Measurements from ENCODE around the gene CABLES1. TPM values are rescaled to one million over a fixed set of nuclear protein-coding genes. Genes with fewer than 3 reads are reported as not detected.

CABLES1 gene
- total RNA-seq, 2 donors from 2014 or later, result 9.9 to 16.7 TPM

DNA sequence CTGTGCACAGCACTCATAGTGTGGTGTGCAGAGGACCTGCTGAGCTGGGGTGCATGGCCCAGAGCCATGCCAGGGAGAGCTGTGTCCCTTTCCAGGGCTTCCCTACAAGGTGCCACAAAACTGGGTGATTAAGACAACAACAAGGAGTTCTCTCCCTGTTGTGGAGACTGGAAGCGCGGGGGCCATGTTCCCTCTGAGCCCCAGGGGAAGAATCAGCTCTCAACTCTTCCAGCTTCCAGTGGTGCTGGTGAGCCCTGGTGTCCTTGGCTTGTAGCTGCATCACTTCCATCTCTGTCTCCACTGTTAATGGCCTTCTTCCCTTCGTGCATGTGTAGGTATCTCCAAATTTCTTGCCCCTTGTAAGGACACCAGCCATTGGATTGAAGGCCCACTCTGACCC, 73.3 kb downstream of the CABLES1 start:
- H3K36me3 ChIP-seq (ENCODE audit: control insufficient read depth, insufficient read depth, low read length), result no peaks in the 10 kb centered on the region
- H3K27me3 ChIP-seq (ENCODE audit: control insufficient read depth, insufficient read depth, low read length, poor library complexity, severe bottlenecking), result no peaks in the 10 kb centered on the region
- H3K4me3 ChIP-seq (ENCODE audit: low read length), result no peak overlapping the region
- H3K4me3 Mint-ChIP-seq, result no peak overlapping the region
- H3K27ac ChIP-seq (ENCODE audit: low read depth, low read length), result no peak overlapping the region
- H3K9me3 Mint-ChIP-seq, result peaks cover 6% of the 10 kb centered on the region
- no peak for TF ChIP-seq CTCF (conservative IDR thresholded peaks at IDR 0.05)
- no peak overlapping the region for H3K27ac Mint-ChIP-seq
- DNase-seq, result no peak
- peaks cover 9% of the 10 kb centered on the region for H3K9me3 ChIP-seq (ENCODE audit: control insufficient read depth, low read length)
- 95 to 100% methylated on average over 3 of the region's 3 CpGs for WGBS, 2 experiments (ENCODE audit: insufficient coverage in 1 of 2, insufficient read length in 1 of 2)
- no peaks in the 10 kb centered on the region for H3K27me3 Mint-ChIP-seq (ENCODE audit: insufficient read depth)
- H3K4me1 Mint-ChIP-seq, result no peaks in the 10 kb centered on the region
- no peak overlapping the region for H3K9ac ChIP-seq (ENCODE audit: extremely low read depth, low read length, poor library complexity, severe bottlenecking)
- H3K36me3 Mint-ChIP-seq (ENCODE audit: low read depth), result peaks cover 50% of the 10 kb centered on the region
- no peaks in the 10 kb centered on the region for H3K4me1 ChIP-seq (ENCODE audit: control insufficient read depth, insufficient read depth, low read length)

- Mint-ChIP-seq H3K4me3 (no peak overlapping the region), H3K27ac (no peak overlapping the region), H3K9me3 (peaks cover 6% of the 10 kb centered on the region), H3K36me3 (ENCODE audit: low read depth) (peaks cover 50% of the 10 kb centered on the region), H3K4me1 (no peaks in the 10 kb centered on the region), H3K27me3 (ENCODE audit: insufficient read depth) (no peaks in the 10 kb centered on the region)
- Histone ChIP-seq H3K4me3 (ENCODE audit: low read length) (no peak overlapping the region), H3K27me3 (ENCODE audit: control insufficient read depth, insufficient read depth, low read length, poor library complexity, severe bottlenecking) (no peaks in the 10 kb centered on the region), H3K27ac (ENCODE audit: low read depth, low read length) (no peak overlapping the region), H3K9me3 (ENCODE audit: control insufficient read depth, low read length) (peaks cover 9% of the 10 kb centered on the region), H3K9ac (ENCODE audit: extremely low read depth, low read length, poor library complexity, severe bottlenecking) (no peak overlapping the region), H3K4me1 (ENCODE audit: control insufficient read depth, insufficient read depth, low read length) (no peaks in the 10 kb centered on the region), H3K36me3 (ENCODE audit: control insufficient read depth, insufficient read depth, low read length) (no peaks in the 10 kb centered on the region)
- WGBS, 2 experiments (ENCODE audit: insufficient coverage in 1 of 2, insufficient read length in 1 of 2), result 91 to 96% methylated on average over 3 of the region's 3 CpGs
- no peak for DNase-seq
- TF ChIP-seq CTCF (conservative IDR thresholded peaks at IDR 0.05), result no peak
Observed at GRCh38 chr18:23209031-23209430, 73.7 kb downstream of the CABLES1 start.

DNA sequence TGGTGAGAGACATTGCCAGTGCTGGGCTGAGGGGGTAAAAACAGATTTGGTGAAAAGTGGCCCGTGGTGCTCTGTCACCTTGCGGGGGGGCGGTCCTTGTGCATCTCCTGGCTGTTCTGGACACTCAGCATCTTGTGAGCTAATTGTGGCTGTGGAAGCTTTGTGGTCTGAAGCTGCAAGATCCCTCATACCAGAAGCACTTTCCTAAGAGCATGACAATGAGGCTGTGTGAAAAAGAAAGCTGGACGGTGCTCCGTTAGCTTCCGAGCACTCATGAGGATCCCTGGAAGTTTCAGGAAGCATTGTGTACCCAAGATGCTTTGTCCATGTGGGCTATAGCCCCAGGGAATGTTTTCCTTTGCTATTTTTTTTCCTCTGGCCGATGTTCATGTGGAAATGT, 74.5 kb downstream of the CABLES1 start:
- H3K27ac ChIP-seq (ENCODE audit: low read depth, low read length), result no peak overlapping the region
- no peak for TF ChIP-seq CTCF (conservative IDR thresholded peaks at IDR 0.05)
- H3K36me3 ChIP-seq (ENCODE audit: control insufficient read depth, insufficient read depth, low read length), result no peaks in the 10 kb centered on the region
- 90 to 91% methylated on average over 5 to 7 of the region's 7 CpGs for WGBS, 2 experiments (ENCODE audit: insufficient coverage in 1 of 2, insufficient read length in 1 of 2)
- peaks cover 50% of the 10 kb centered on the region for H3K36me3 Mint-ChIP-seq (ENCODE audit: low read depth)
- no peak overlapping the region for H3K27ac Mint-ChIP-seq
- no peak overlapping the region for H3K4me3 Mint-ChIP-seq
- H3K27me3 ChIP-seq (ENCODE audit: control insufficient read depth, insufficient read depth, low read length, poor library complexity, severe bottlenecking), result no peaks in the 10 kb centered on the region
- H3K9ac ChIP-seq (ENCODE audit: extremely low read depth, low read length, poor library complexity, severe bottlenecking), result no peak overlapping the region
- peaks cover 6% of the 10 kb centered on the region for H3K9me3 Mint-ChIP-seq
- no peaks in the 10 kb centered on the region for H3K27me3 Mint-ChIP-seq (ENCODE audit: insufficient read depth)
- no peaks in the 10 kb centered on the region for H3K4me1 ChIP-seq (ENCODE audit: control insufficient read depth, insufficient read depth, low read length)
- peaks cover 9% of the 10 kb centered on the region for H3K9me3 ChIP-seq (ENCODE audit: control insufficient read depth, low read length)
- no peak overlapping the region for H3K4me3 ChIP-seq (ENCODE audit: low read length)
- H3K4me1 Mint-ChIP-seq, result no peaks in the 10 kb centered on the region
- no peak for DNase-seq
